8988T (cell line): ENCODE data around the gene GPR107.
A peak's percentile ranks its signal among the peaks of the same experiment; 100 is the strongest.
"Not testable (repeated sequence)": the region's sequence is repeated elsewhere in the genome, so short reads cannot be mapped to it uniquely, and the experiment has no call there.

ENCODE experiments used
- DNase-seq: peaks from one replicate; pipeline ENCODE4 v3.0.0; 2011

GPR107 gene

GRCh38 chr9:130053504-130054324 is at the start of gene GPR107:
GPR107 (plus strand) TSS chr9:130053906; CDS start chr9:130053933, 27 bp downstream.
- DNase-seq, result peak; percentile 80

GRCh38 chr9:130003943-130004552 is 49.7 kb upstream of the GPR107 start:
- DNase-seq, result no peak

DNA sequence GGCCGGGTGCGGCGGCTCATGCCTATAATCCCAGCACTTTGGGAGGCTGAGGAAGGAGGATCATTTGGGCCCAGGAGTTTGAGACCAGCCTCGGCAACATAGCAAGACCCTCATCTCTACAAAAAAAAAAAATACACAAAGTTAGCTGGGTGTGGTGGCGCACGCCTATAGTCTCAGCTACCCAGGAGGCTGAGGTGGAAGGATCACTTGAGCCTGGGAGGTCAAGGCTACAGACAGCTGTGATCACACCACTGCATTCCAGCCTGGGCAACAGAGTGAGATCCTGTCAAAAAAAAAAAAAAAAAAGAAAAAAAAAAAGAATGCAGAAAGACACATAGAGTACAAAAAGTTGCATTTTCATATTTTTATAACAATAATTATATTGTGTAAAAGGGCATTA is 46.8 kb upstream of the GPR107 start:
- DNase-seq, result not testable (repeated sequence)

DNA sequence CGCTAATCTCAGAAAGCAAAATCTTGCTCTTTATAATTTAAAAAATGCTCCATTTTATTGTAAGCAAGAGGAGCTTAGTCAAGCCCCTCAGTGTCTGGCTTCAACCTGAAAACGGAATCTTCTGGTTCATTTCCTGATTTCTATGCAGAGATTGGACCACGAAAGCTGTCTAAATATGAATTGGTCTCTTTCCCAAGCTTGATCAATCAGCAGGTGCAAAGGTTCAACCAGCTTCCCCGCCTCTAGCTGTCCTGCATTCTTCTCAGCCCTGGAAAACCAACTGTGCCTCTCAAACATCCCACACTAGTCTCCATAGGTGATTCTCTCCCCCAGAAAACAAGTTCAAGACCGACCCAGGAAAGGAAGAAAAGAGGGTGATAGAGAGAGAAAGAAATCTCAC is 45.2 kb upstream of the GPR107 start:
- DNase-seq, result no peak

DNA sequence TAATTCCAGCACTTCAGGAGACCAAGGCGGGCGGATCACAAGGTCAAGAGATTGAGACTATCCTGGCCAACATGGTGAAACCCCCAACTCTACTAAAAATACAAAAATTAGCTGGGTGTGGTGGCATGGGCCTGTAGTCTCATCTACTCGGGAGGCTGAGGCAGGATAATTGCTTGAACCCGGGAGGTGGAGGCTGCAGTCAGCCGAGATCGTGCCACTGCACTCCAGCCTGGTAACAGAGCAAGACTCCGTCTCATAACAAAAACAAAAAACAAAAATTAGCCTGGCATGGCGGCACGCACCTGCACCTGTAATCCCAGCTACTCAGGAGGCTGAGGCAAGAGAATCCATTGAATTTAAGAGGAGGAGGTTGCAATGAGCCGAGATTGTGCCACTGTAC is 44.2 kb upstream of the GPR107 start:
- DNase-seq, result not testable (repeated sequence)

DNA sequence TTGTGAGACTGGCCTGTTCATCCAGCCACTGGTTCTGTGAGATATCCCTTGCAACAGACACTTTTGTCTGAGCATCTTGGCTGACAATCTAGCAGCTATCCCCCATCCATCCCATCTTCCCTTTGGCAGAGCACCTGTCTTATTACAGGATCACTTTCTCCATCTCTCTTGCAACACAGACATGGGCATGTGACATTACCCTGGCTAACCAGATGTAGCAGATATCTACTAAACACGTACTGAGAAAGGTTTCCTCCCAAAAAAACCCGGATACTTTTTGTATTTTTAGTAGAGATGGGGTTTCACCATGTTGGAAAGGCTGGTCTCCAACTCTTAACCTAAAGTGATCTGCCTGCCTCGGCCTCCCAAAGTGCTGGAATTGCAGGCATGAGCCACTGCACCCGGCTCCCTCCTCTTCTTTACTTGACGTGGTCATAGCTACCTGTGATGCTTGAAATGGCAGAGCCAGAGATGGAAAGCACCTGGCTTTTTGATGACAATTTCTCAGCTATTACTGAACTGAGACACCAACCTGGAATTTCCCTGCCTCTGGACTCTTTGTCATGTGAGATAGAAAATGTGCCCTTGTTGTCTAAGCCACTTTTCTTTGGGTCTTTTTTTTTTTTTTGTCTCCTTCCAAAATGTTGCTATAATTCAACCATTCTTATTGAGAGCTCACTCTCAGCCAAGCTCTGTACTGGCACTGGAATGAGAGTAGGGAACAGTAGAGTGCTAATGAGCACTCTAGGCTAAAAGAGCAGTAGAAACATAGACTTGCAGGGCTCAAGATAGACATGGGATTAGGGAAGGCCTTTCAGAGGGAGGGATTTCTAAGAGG is 43.3 kb upstream of the GPR107 start:
- no peak for DNase-seq

DNA sequence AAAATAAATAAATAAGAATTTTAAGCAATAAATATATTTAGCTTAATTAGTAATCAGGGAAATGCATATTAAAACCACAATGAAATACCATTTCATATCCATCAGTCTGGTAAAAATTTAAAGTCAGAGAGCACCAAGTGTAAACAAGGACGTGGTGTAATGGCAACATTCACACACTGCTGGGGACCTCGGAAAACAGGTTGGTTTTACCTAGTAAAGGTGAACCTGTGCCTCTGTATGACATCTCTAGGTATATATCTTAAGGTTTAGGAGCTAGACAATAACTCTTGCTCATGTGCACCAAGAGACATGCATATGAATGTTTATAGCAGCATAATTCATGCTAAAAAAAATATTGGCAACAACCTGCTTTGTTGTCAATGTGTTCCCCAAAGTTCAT is 40.4 kb upstream of the GPR107 start:
- DNase-seq, result no peak

GRCh38 chr9:130015353-130016019 is 38.2 kb upstream of the GPR107 start:
- no peak for DNase-seq

DNA sequence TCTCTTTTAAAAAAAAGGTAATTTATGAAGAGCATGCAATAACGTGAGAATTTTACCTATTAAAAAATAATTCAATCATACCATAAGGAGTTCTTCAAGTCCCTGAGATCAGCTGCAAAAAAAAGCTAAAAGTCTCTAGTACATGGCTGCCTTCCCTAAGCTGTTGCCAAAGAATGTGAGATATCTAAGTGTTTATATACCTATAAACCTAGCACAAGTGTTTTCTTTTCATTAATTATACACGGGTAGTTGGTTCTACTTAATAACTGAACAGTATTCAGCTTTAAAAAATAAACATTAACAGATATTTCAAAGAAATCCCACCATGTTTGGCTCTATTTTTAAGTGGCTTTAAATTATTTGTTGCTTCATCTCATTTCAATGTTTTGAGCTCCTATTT is 36.6 kb upstream of the GPR107 start:
- DNase-seq, result no peak

GRCh38 chr9:130017510-130017909 is 36.2 kb upstream of the GPR107 start:
- DNase-seq, result not testable (repeated sequence)

GRCh38 chr9:130018265-130018664 is 35.4 kb upstream of the GPR107 start:
- DNase-seq, result no peak

GRCh38 chr9:130020618-130021017 is 33.1 kb upstream of the GPR107 start:
- no peak for DNase-seq

- DNase-seq, result no peak
These were observed 32.6 kb upstream of the GPR107 start for GRCh38 chr9:130021123-130021522.

DNA sequence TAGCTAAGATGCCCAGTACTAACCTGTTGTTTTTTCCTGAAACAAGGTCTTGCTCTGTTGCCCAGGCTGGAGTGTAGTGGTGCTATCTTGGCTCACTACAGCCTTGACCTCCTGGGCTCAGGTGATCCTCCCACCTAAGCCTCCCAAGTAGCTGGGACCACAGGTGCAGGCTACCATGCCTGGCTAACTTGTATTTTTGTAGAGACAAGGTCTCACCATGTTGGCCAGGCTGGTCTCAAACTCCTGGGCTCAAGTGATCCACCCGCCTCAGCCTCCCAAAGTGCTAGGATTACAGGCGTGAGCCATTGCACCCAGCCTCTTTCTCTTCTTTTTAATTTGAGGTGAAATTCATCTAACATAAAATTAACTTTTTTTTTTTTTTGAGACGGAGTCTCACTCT is 31.9 kb upstream of the GPR107 start:
- DNase-seq, result not testable (repeated sequence)

GRCh38 chr9:130022566-130023143 is 31.1 kb upstream of the GPR107 start:
- no peak for DNase-seq

DNA sequence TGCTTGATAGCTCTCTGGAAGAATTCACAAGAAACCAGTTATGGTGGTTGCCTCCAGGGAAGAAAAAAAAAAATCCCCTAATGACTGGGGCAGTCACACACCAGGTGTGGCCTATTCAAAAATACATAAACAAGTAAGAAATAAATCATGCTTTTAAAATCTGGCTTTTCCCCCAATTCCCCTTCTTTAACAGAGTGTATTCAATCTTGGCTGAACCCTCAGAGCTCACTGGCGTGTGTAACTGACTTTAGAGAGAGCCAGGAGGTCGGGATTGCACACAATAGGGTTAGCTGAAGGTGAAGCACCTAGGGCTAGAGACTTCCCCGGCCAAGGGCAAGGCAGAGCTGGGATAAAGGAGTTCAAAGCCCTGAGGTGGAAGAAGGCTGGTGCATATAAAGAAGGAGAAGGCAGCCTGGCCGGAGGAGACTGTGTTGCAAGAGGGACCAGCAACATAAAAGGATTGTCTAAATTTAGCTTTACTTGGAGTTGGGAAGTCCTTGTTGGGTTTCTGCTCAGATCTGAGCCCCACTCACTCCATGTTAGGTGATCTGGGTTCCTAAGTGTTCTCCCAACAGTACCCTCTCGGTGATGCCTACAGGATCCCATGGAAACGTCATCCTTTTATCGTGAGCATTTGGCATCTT is 30.4 kb upstream of the GPR107 start:
- DNase-seq, result no peak

GRCh38 chr9:130023994-130024596 is 29.6 kb upstream of the GPR107 start:
- DNase-seq, result no peak

DNA sequence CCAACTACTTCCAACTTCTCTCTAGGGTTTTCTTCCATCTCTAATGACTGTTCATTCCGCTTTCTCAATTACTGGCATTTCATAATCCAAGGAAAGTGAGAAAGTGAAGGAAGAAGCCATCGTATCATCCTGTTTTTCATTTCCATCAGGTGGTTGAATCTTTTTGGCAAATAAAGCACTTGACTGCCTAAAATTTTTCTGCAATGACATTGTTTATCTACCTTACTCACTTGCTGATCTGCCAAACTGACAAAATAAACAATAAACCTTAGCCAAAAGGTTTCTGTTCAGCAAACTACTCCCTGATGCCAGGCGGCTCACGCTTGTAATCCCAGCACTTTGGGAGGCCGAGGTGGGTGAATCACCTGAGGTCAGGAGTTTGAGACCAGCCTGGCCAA is 29.1 kb upstream of the GPR107 start:
- no peak for DNase-seq

- no peak for DNase-seq
These were observed 26.9 kb upstream of the GPR107 start for GRCh38 chr9:130026583-130027340.

GRCh38 chr9:130027533-130028365 is 26.0 kb upstream of the GPR107 start:
- no peak for DNase-seq
